ENCODE data around the gene ATP6V0A1. TPM values are rescaled to one million over a fixed set of nuclear protein-coding genes. Genes with fewer than 3 reads are reported as not detected.

ATP6V0A1 gene
- total RNA-seq, 8 experiments from 2014 or later, result 45.4 to 115 (median 75.7) TPM

DNA sequence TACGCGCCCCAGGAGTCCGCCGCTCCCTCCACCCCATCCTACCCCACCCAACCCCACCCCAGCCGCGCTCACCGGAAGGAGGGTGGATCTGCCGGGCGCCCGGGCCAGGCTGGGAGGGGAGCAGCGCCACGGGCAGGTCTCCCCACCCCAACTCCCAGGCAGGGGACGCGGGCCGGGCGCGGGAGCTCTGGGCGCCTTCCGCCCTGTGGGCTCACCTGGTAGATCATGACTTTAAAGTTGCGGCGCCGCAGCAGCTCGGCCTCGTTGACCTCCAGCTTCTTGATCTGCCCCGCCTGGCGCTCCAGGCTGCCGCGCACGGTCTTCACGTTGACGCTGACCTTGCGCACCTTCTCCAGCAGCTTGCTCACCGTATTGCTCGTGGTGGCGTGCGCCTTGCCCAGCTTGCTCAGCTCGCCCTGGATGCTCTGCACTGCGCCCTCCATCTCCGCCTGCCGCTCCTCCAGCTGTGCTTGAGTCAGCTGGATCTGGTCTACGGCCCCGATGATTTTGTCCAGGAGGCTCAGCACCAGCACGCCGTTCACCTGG lies 36.2 kb upstream of the ATP6V0A1 start:
- 0% methylated on average over 1 to 5 of the region's 44 CpGs; no CpG with 5 or more reads in 8 of the 10 experiments for WGBS, 10 experiments
- in situ Hi-C loops (cut with MboI; ENCODE audit: low pct_unique_long_range_greater_than_20kb in 2 of 9, low sequenced_read_pairs in 9 of 9, unreplicated experiment in 9 of 9), result loop anchor here in 1 of 9 experiments (25.0 kb wide), 1 partner anchor 110 kb away; no protein-coding TSS in a partner anchor

DNA sequence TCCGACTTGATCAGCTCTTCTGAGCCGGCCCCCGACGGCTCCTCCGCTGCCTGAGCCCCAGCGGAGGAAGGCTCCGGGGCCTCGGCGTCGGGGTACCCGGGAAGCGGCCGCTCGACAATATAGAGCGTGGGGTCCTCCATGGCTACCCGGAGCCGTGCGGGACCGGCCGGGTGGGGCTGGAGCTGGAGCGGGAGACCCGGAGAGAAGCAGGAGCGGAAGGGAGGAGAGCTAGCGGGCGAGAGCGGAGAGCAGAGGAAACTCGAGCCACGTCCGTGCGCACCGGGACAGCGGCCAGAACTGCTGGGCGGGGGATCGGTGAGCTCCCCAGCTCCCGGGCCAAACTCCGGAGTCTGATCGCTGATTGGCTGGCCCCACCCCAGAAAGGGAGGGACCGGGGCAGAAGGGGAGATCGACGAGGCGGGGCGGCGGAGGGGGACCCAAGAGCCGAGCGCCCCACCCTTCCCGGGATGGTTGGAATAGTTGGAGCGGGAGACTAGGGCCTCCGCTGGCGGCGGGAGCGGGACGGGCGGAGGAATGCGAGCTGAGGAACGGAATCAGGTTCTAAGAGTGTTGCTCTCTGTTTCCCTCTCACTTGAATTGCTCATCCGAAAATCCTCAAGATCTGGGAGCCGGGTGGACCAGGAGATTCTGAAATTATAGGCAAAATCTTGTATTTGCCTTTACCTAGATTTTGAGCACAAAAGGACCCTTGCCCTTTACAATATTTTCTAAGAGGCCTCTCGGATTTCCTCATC lies 35.5 kb upstream of the ATP6V0A1 start, which contains the start of gene CAVIN1:
Gene CAVIN1 (minus strand): TSS at position 299 of the 755 bp plus-strand sequence. CDS start 159 bp downstream, at position 140.
- peak within 1 kb of the TSS in 4 of 5 donors; percentile 5 to 42 (median 32) for H3K4me3 ChIP-seq
- ATAC-seq (replicated peaks in 6 of 8), result peak; percentile 61 to 85 (median 68)
- 0 to 20% (median 4%) methylated on average over 1 to 19 of the region's 58 CpGs; no CpG with 5 or more reads in 5 of the 10 experiments for WGBS, 10 experiments
- peaks cover 2 to 13% of the 10 kb centered on the region in 2 donors for H3K4me1 ChIP-seq (replicated peaks in 1 of 2)
- no peak within 1 kb of the TSS for H3K27ac ChIP-seq
- in situ Hi-C loops (cut with MboI; ENCODE audit: low pct_unique_long_range_greater_than_20kb in 2 of 9, low sequenced_read_pairs in 9 of 9, unreplicated experiment in 9 of 9), result loop anchor here in 1 of 9 experiments (25.0 kb wide), 1 partner anchor 111 kb away; no protein-coding TSS in a partner anchor

More for the DNA sequence above, 36.2 kb upstream of the ATP6V0A1 start:
- Histone ChIP-seq H3K27ac (no peak overlapping the region), H3K4me1 (replicated peaks in 1 of 2) (peaks cover 2 to 10% of the 10 kb centered on the region in 2 donors), H3K4me3 (peak overlapping the region in 4 of 5 donors; percentile 5 to 42 (median 32))
- peak; percentile 42 to 74 (median 66) for ATAC-seq (replicated peaks in 6 of 8)

GRCh38 chr17:42423766-42424165 lies 34.9 kb upstream of the ATP6V0A1 start:
- WGBS, 10 experiments, result 63 to 87% (median 80%) methylated on average over 1 to 6 of the region's 11 CpGs; no CpG with 5 or more reads in 4 of the 10 experiments
- in situ Hi-C loops (cut with MboI; ENCODE audit: low pct_unique_long_range_greater_than_20kb in 2 of 9, low sequenced_read_pairs in 9 of 9, unreplicated experiment in 9 of 9), result loop anchor here in 1 of 9 experiments (25.0 kb wide), 1 partner anchor 111 kb away; no protein-coding TSS in a partner anchor
- no peak overlapping the region for H3K4me3 ChIP-seq

GRCh38 chr17:42424991-42425610 lies 33.6 kb upstream of the ATP6V0A1 start:
- Histone ChIP-seq H3K4me1 (replicated peaks in 1 of 2) (peaks cover 6 to 24% of the 10 kb centered on the region in 2 donors), H3K4me3 (no peak overlapping the region), H3K27ac (no peak overlapping the region)
- no peak for ATAC-seq (replicated peaks in 6 of 8)
- in situ Hi-C loops (cut with MboI; ENCODE audit: low pct_unique_long_range_greater_than_20kb in 2 of 9, low sequenced_read_pairs in 9 of 9, unreplicated experiment in 9 of 9), result loop anchor here in 1 of 9 experiments (25.0 kb wide), 1 partner anchor 113 kb away; no protein-coding TSS in a partner anchor
- 63 to 93% (median 88%) methylated on average over 1 to 3 of the region's 4 CpGs; no CpG with 5 or more reads in 6 of the 10 experiments for WGBS, 10 experiments

More at GRCh38 chr17:42423766-42424165, 34.9 kb upstream of the ATP6V0A1 start:
- Histone ChIP-seq H3K27ac (no peak overlapping the region), H3K4me1 (replicated peaks in 1 of 2) (peaks cover 5 to 17% of the 10 kb centered on the region in 2 donors)
- no peak for ATAC-seq (replicated peaks in 6 of 8)

DNA sequence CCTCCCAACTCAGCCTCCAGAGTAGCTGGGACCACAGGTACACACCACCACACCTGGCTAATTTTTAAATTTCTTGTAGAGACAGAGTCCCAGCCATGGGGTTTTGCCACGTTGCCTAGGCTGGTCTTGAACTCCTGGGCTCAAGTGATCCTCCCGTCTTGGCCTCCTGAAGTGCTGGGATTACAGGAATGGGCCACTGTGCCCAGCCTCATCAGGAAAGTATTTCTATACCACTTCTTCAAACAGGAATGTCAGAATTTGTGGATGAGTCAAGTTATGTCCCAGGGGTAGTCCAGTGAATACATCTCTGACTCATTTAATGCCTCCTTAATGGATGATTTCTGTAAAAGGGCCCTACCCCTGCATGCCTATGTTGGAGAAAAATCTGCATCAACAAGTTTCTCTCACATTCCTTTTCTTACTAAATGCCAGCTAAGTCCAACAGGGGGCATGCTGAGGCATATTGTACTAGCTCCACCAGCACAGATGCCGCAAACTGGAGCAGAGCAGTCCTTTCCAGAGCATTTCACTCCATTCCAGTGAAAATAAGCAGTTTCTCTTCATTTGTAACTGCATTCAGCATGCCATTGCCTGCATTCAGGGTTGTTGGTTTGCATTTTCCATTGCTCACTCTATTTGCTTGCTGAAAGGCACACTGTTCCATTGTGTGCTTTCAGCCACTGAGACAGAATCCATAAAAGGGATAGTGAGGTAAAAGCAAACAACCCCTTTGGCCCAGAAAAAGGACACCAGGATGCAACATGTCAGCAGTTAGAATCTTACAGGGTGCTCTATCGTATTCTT lies 30.3 kb upstream of the ATP6V0A1 start:
- no peak overlapping the region for H3K4me3 ChIP-seq
- H3K27ac ChIP-seq, result peak overlapping the region in 1 of 2 donors; percentile 60
- peak; percentile 90 to 97 (median 94) for ATAC-seq (replicated peaks in 6 of 8)
- H3K4me1 ChIP-seq (replicated peaks in 1 of 2), result peaks cover 4 to 17% of the 10 kb centered on the region in 2 donors
- WGBS, 10 experiments, result 0 to 55% (median 35%) methylated on average over 1 to 4 of the region's 4 CpGs; no CpG with 5 or more reads in 3 of the 10 experiments
- in situ Hi-C loops (cut with MboI; ENCODE audit: low pct_unique_long_range_greater_than_20kb in 2 of 9, low sequenced_read_pairs in 9 of 9, unreplicated experiment in 9 of 9), result no loop called here

DNA sequence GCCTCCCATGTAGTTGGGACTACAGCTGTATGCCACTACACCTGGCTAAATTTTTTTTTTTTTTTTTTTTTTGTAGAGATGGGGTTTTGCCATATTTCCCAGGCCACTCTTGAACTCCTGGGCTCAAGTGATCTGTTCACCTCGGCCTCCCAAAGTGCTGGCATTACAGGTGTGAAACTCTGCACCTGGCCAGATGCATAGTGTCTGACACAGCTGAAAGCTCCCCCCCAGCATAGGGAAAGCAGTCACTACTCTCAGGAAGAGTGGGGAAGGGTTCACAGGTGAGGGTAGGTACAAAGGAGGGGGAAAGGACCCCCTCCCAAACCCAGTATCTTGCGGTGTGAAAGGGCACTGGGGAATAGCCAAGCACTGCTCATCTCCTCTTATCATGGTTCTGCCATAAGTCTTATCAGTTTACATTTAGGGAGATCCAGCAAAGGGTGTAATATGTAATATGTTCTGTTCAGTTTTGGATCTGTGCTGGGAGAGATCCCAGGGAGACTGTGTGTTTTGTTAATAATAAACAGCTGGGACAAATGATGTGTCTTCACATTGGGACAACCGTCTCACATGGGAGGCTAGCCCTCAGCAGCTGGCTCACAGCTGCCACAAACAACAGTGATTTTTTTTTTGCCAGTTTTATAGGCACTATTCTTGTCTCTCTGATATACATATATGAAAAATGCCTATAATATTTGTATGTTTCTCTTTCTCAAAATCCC lies 28.8 kb upstream of the ATP6V0A1 start:
- Histone ChIP-seq H3K27ac (no peak overlapping the region), H3K4me1 (replicated peaks in 1 of 2) (peaks cover 4 to 17% of the 10 kb centered on the region in 2 donors), H3K4me3 (no peak overlapping the region)
- WGBS, 10 experiments, result 0 to 83% (median 57%) methylated on average over 1 to 3 of the region's 3 CpGs; no CpG with 5 or more reads in 3 of the 10 experiments
- no peak for ATAC-seq (replicated peaks in 6 of 8)
- in situ Hi-C loops (cut with MboI; ENCODE audit: low pct_unique_long_range_greater_than_20kb in 2 of 9, low sequenced_read_pairs in 9 of 9, unreplicated experiment in 9 of 9), result no loop called here

GRCh38 chr17:42431758-42432161 lies 26.9 kb upstream of the ATP6V0A1 start:
- no peak for ATAC-seq (replicated peaks in 6 of 8)
- H3K27ac ChIP-seq, result no peak overlapping the region
- 17 to 81% (median 43%) methylated on average over 1 to 3 of the region's 3 CpGs for WGBS, 10 experiments
- in situ Hi-C loops (cut with MboI; ENCODE audit: low pct_unique_long_range_greater_than_20kb in 2 of 9, low sequenced_read_pairs in 9 of 9, unreplicated experiment in 9 of 9), result no loop called here
- H3K4me3 ChIP-seq, result no peak overlapping the region
- peaks cover 4 to 17% of the 10 kb centered on the region in 2 donors for H3K4me1 ChIP-seq (replicated peaks in 1 of 2)

DNA sequence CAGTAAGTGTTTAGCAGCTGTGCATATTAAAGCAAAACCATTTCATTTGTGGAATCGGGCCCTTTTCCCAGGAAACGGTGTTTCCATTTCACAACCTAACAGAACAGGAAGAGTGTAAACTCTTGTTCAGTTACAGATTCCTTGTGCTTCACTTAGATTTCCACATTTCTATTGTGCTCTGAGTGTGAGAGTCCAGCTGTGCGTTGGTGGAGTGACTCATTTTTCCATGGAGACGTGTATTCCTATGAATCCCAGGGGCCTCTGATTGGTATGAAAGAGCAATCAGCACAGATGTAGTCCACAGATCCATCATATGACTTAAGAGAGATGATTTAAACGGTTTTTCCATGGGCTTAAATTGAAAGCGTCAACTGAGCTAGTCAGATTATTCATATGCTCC lies 22.3 kb upstream of the ATP6V0A1 start:
- in situ Hi-C loops (cut with MboI; ENCODE audit: low pct_unique_long_range_greater_than_20kb in 2 of 9, low sequenced_read_pairs in 9 of 9, unreplicated experiment in 9 of 9), result no loop called here
- 2 to 83% (median 60%) methylated on average over 1 to 6 of the region's 6 CpGs; no CpG with 5 or more reads in 1 of the 10 experiments for WGBS, 10 experiments
- ATAC-seq (replicated peaks in 6 of 8), result peak; percentile 44 to 99 (median 96)

DNA sequence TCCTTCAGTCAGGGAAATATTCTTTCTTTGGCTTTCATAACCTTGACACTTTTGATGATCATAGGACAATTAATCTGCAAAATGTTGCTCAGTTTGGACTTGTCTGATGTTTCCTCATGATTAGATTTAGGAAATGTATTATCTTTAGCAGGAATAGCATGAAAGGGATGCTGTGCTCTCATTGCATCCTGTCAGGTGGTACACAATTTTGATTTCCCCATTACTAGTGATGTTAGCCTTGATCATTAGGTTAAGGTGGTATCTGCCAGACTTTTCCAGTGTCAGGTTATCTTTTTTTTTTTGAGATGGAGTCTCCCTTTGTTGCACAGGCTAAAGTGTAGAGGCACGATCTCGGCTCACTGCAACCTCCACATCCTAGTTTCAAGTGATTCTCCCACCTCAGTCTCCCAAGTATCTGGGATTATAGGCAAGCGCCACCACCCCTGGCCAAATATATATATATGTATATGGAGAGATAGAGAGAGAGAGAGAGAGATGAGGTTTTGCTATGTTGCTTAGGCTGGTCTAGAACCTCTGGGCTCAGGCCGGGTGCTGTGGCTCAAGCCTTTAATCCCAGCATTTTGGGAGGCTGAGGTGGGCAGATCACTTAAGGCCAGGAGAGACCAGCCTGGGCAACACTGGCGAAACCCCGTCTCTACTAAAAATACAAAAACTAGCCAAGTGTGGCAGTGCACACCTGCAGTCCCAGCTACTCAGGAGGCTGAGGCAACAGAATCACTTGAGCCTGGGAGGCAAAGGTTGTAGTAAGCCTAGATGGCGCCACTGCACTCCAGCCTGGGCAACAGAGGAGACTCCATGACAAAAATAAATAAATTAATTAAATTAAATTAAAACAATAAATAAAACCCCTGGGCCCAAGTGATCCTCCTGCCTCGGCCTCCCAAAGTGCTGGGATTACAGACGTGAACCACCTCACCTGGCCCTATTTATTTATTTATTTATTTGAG lies 19.8 kb upstream of the ATP6V0A1 start:
- in situ Hi-C loops (cut with MboI; ENCODE audit: low pct_unique_long_range_greater_than_20kb in 2 of 9, low sequenced_read_pairs in 9 of 9, unreplicated experiment in 9 of 9), result no loop called here
- WGBS, 10 experiments, result 58 to 100% (median 93%) methylated on average over 1 to 9 of the region's 9 CpGs; no CpG with 5 or more reads in 1 of the 10 experiments
- ATAC-seq (replicated peaks in 6 of 8), result peak in 3 of 8 experiments; percentile 13 to 54 (median 50)
- Histone ChIP-seq H3K4me1 (replicated peaks in 1 of 2) (no peaks in the 10 kb centered on the region), H3K4me3 (no peak overlapping the region), H3K27ac (no peak overlapping the region)

More for the DNA sequence above, 22.3 kb upstream of the ATP6V0A1 start:
- no peak overlapping the region for H3K4me3 ChIP-seq
- no peak overlapping the region for H3K27ac ChIP-seq
- no peaks in the 10 kb centered on the region for H3K4me1 ChIP-seq (replicated peaks in 1 of 2)

- 41 to 93% (median 60%) methylated on average over 2 to 6 of the region's 7 CpGs; no CpG with 5 or more reads in 3 of the 10 experiments for whole genome bisulfite sequencing, 10 experiments
- no peak overlapping the region for H3K27ac ChIP-seq
These were observed 17.1 kb upstream of the ATP6V0A1 start for GRCh38 chr17:42441371-42442195.

More at GRCh38 chr17:42441371-42442195, 17.1 kb upstream of the ATP6V0A1 start:
- Histone ChIP-seq H3K4me3 (no peak overlapping the region), H3K4me1 (replicated peaks in 1 of 2) (no peaks in the 10 kb centered on the region)
- in situ Hi-C loops (cut with MboI; ENCODE audit: low pct_unique_long_range_greater_than_20kb in 2 of 9, low sequenced_read_pairs in 9 of 9, unreplicated experiment in 9 of 9), result no loop called here
- no peak for ATAC-seq (replicated peaks in 6 of 8)
